HG03432 (cell line): ENCODE results near the gene APBA1.

Source experiments
- ATAC-seq: cut with Tn5 transposase; IDR thresholded peaks from one replicate; pipeline ENCODE4 v1.9.1; 2021; ENCODE audit warnings: mild to moderate bottlenecking, moderate library complexity; ENCODE audit not compliant: unreplicated experiment

APBA1 gene

DNA sequence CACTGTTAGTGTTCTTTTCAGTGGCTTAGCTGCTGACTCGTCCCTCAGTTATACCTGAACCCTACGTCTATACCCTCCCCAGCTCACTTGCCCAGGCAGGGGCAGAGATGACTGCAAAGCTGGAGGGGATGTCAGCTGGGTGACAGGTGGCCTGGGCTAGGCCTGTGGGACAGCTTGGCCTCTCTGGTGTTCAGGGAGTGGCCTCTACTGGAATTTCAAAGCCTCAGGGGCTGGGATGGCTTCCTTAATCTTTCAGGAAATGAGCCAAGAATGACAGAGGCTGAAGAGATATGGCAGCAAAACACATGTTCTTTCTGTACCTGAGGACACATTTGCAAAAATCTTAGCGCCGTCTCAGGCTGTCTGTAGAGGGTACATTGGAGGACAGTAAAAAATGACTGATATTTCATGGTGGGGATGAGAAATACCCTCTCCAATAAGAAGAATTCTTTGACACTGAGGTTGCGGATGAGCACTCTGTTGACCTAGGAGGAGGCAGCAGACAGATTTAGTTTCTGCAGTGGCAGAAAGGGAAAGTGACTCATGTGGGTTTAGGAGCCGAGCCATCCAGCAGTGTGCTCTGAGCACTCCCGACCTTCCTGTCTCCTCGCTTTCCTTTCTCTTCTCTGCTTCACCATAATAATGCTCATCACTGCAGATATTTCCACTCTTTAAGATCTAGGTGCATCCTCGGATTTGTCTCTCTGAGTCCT, 292.7 kb downstream of the APBA1 start:
- no peak for ATAC-seq

DNA sequence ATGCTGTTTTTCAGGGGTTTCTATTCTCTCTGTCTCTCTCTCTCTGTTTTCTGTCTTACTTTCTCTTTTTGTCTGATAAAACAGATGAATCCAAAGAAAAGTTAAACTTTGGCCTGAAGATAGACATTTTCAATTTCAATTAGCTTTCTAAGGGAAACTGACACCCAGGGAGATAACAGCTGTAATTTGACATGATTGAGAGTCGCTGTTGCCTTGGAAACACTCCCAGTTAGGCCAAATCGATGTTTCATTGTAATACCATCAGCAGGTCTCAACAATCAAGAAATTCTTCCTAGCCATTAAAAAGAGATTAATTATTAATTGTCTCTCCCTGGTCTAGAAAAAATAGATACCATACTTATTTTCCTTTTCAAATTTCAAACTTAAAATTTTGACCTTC, 294.2 kb downstream of the APBA1 start:
- ATAC-seq: no peak
